GOT3 (cell line): Measurements from ENCODE around the gene MARCHF2.
"Not testable (repeated sequence)": the region's sequence is repeated elsewhere in the genome, so short reads cannot be mapped to it uniquely, and the experiment has no call there.

ENCODE experiments used
- DNase-seq: peaks from one replicate; lab custom pipeline; 2025; ENCODE audit warnings: mixed read lengths; lab: John Stamatoyannopoulos, UW

The MARCHF2 gene

GRCh38 chr19:8410718-8411117, 2.4 kb upstream of the MARCHF2 start:
- not testable (repeated sequence) for DNase-seq

DNA sequence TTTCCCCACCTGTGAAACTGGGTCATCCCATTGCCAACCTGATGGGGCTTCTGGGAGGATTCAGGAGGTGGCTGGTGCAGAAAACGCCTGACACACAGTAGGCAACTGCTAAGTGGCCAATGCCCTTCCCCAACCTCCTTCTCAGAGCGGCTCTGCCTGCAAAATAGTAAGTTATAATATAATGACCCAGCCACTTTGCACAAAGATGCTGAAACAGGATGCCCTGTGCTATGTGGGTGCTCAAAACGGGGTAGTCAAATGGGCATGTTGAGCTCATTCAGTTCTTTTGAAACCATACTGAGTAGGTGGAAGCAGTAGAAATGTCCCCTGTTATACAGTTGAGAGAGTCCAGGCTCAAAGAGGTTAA, 507 bp downstream of the MARCHF2 start:
- no peak for DNase-seq

GRCh38 chr19:8416796-8417195, 3.7 kb downstream of the MARCHF2 start:
- no peak for DNase-seq

DNA sequence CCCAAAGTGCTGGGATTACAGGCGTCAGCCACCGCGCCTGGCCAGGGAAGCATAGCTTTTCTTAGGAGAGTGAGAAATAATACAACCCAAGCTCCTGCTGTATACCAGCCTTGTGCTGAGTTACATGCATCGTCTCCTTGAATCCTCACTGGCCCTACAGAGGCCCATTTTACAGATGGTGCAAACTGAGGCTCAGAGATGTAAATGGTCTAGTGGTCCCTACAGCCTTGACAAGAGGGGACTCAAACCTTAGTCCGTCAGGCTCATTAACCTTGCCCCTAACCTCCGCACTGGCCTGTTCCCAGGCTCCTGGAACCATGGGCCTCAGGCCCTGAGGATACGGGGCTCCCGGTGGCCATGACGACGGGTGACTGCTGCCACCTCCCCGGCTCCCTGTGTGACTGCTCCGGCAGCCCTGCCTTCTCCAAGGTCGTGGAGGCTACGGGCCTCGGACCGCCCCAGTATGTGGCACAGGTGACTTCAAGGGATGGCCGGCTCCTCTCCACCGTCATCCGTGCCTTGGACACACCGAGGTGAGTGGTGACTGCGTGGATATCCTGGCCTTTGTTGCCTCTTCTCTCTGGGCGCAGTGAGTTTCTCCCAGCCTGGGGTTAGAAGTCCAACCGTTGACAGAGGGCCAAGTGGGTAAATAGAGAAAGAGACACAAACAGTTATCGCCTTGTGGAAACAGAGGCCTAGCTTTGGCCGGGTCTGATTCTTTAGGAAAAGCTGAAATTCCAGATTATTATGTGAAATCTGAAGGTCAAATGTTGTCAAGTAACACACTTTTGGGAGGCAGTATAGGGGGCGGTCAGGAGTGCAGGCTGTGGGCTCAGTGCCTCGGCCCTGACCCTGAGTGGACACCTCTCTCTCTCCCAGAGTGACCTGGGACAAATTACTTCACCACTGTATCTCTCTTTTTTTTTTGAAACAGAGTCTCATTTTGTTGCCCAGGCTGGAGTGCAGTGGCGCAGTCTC, 8.7 kb downstream of the MARCHF2 start:
- no peak for DNase-seq

DNA sequence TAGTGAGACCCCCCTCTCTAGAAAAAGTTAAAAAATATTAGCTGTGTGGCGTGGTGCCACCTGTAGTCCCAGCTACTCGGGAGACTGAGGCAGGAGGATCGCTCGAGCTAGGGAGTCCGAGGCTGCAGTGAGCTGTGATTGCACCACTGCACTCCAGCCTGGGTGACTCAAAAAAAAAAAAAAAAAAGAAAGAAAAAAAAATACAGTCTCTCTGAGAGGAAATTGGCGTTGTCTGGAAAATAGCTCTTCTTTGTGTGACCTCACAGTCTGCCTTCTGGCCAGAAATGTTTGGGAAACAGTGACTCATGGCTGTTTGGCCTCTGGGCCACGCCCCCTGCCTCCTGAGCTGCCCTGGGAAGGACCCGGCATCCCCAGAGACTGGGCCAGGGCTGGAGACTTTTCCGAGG, 10.7 kb downstream of the MARCHF2 start:
- DNase-seq, result peak; percentile 69

- not testable (repeated sequence) for DNase-seq
Observed at GRCh38 chr19:8425331-8425730, 12.2 kb downstream of the MARCHF2 start.

- no peak for DNase-seq
Observed at GRCh38 chr19:8426283-8426682, 13.2 kb downstream of the MARCHF2 start.

DNA sequence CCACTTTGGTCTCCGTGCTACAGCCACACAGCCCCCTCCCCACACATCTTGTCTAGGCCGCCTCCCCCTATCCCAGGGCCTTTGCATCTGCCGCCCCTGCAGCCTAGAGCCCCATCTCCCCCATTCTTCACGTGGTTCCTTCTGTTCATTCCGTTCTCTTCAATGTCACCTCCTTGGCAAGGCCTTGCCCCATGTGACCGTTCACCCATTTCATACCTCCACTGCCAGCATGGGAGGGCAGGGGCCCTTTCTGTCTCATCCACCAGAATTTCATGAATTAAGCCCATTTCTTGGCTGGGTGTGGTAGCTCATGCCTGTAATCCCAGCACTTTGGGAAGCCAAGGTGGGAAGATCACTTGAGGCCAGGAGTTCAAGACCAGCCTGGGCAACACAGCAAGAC, 15.9 kb downstream of the MARCHF2 start:
- no peak for DNase-seq

DNA sequence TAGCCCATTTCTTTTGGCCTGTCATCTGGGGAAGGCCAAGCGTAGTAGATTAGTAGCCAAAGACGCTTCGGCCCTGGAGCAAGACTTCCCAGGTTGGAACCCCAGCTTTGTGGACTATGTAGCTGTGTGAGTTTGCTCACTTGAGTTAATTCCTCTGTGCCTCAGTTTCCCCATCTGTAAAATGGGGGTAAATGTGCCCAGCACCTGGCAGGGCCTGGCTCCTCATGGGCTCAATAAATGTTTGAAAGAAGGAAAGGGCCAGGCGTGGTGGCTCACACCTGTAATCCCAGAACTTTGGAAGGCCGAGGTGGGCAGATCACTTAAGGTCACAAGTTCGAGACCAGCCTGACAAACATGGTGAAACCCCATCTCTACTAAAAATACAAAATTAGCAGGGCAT, 16.7 kb downstream of the MARCHF2 start:
- DNase-seq, result no peak

DNA sequence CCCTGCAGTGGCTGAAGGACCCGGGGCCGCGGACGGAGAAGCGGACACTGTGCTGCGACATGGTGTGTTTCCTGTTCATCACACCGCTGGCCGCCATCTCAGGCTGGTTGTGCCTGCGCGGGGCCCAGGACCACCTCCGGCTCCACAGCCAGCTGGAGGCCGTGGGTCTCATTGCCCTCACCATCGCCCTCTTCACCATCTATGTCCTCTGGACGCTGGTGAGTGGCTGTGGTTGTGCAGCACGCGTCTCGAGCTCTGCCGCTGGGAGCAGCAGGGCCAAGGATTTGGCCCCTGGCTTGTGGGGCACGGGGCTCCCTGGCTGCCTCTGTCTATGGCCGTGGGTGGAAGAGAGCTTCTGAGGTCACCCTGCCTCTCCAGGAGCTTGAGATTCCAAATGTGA, 17.5 kb downstream of the MARCHF2 start:
- DNase-seq, result no peak

- DNase-seq, result no peak
Observed at GRCh38 chr19:8438236-8438635, 25.1 kb downstream of the MARCHF2 start.

DNA sequence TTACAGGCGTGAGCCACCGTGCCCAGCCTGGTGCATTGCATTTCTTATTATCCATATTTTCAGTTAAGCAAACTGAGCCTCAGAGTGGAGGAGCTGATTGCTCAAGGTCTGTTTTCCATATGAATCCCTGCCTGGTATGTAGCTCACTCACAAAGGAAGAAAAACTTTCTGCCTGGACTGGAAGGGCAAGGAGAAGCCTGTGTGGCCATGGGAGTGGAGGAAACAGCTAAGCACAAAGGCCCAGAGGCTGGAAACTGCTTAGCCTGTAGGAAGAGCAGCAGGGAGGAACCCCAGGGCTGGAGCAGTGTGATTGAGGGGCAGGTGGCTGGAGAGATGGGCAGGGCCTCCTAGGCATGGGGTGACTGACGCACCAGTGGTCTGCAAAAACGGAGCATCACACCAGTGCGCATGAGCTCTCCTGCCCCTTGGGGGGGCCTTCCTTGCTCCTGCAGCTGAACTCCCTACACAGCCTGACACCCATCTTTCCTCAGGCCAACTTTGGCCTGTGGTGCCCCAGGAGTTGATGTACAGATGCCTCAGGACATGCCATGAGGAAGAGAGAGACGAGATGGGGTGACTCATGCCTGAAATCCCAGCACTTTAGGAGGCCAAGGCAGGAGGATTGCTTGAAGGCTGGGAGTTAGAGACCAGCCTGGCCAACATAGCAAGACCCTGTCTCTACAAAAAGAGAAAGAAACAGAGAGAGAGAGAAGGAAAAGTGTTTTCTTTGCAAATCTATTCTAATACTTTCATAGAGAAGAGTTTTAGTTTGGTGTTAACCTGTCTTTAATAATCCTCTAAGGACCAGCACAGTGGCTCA, 28.8 kb downstream of the MARCHF2 start:
- no peak for DNase-seq

DNA sequence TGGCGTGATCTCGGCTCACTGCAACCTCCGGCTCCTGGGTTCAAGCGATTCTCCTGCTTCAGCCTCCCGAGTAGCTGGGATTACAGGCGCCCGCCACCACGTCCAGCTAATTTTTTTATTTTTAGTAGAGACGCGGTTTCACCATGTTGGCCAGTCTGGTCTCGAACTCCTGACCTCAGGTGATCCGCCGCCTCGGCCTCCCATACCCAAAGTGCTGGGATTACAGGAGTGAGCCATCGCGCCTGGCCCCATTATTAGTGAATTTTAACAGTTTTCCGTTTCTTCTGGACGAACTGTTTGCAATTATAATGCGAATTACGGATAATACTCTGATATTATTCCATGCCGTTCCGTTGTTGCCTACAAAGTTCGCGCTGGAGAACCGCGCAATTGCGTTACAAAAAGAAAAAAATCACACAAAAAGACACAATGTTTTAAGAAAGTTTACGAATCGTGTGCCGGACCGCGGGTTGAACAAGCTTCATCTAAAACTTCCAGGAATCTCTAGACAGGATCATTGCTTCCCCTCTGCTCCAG, 31.1 kb downstream of the MARCHF2 start:
- DNase-seq, result not testable (repeated sequence)

DNA sequence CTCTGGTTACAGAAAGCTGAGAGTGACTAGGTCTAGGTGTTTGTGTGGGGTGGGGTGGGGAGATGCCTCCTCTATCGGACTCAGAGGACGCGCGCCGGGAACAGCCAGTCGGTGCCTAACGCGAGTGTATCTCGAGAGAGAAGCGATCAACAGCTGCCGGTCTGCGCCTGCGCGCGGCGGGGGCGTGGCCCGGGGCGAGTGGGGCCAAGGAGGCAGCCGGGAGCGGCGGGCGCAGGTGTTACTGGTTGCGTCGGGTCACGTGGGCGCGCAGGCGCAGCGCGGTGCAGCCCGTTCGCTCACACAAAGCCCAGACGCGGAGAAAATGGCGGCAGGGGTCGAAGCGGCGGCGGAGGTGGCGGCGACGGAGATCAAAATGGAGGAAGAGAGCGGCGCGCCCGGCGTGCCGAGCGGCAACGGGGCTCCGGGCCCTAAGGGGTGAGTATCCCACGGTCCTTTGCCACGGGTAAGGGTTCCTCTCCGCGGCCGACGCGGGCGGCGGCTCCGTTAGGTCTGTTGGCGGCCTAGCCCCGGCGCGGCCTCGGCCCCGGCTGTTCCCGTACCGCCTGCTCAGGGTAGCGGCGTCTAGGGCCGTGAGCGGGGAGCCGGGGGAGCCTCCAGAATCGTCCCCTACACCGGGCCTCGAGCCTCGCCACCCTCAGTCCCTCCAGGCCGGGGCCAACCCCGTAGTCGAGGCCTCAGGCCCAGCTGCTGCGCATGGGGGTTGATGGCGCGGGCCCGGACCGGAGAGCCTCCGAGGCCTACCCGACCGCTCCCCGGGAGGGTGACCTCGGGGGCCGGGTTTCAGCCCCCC, 31.8 kb downstream of the MARCHF2 start, which contains the start of gene HNRNPM:
Gene HNRNPM, plus strand, starts transcription at position 299 of the 811 bp plus-strand sequence. Its CDS starts 24 bp downstream, at position 323.
- peak; percentile 94 for DNase-seq

- DNase-seq, result no peak
Observed at GRCh38 chr19:8445488-8446001, 32.4 kb downstream of the MARCHF2 start.

- no peak for DNase-seq
Observed at GRCh38 chr19:8446061-8446709, 33.1 kb downstream of the MARCHF2 start.

GRCh38 chr19:8449830-8450229, 36.7 kb downstream of the MARCHF2 start:
- DNase-seq, result no peak

DNA sequence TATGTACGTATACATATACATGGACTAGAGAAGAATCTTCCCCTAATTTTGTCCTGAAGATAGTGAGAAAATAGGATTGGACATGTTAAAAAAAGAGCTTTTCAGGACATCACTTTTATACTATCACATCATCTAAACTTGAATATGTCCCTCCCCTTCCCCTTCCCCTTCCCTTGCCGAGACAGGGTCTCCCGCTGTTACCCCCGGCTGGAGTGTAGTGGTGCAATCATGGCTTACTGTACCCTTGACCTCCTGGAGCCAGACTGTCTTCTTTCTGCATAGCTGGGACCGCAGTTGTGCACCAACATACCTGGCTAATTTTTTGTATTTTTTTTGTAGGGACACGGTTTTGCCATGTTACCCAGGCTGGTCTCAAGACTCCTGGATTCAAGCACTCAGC, 38.3 kb downstream of the MARCHF2 start:
- no peak for DNase-seq

GRCh38 chr19:8451885-8452284, 38.8 kb downstream of the MARCHF2 start:
- DNase-seq, result no peak

- DNase-seq, result no peak
Observed at GRCh38 chr19:8452446-8453123, 39.5 kb downstream of the MARCHF2 start.
